ENCODE data around the gene SMARCC2. TPM values are rescaled to one million over a fixed set of nuclear protein-coding genes. Genes with fewer than 3 reads are reported as not detected.
"Not testable (repeated sequence)": the region's sequence is repeated elsewhere in the genome, so short reads cannot be mapped to it uniquely, and the experiment has no call there.

Gene SMARCC2
- total RNA-seq, 2 donors from 2014 or later, result 60.4 to 101 TPM

DNA sequence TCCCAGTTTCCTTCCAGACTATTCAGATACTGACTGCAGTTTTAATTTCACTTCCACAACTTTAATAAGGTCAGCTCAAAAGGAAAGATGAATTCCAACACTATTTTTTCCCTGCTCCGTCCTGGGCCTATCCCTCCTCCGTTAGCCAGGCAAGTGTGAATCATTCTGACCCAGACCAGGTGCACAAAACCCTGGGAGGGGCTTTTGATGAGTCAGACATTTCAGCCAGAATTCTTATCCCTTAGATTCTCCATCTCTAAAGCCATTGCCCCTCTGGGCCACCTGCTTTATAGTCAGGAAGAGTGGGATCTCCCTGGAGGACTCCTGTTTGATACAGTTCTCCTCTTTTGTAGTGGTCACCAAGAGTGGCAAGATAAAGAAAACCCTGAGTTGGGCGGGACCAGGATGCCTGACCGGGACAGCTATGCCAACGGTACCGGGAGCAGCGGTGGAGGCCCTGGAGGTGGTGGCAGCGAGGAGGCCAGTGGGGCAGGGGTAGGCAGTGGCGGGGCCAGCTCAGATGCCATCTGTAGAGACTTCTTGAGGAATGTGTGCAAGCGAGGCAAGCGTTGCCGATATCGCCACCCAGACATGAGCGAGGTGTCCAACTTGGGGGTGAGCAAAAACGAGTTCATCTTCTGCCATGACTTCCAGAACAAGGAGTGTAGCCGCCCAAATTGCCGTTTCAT is 69.0 kb downstream of the SMARCC2 start:
- H3K27ac ChIP-seq, result peak overlapping the region; percentile 93 to 97
- intact Hi-C loops (cut with DNase I), result no loop called here
- H3K36me3 ChIP-seq, result no peaks in the 10 kb centered on the region
- no peaks in the 10 kb centered on the region for H3K27me3 ChIP-seq (replicated peaks; ENCODE audit: insufficient read depth)
- WGBS, result 85% methylated on average over 17 of the region's 17 CpGs
- H3K4me3 ChIP-seq, result no peak overlapping the region
- no peak for DNase-seq (ENCODE audit: low spot score)
- no peaks in the 10 kb centered on the region for H3K9me3 ChIP-seq
- H3K4me1 ChIP-seq (replicated peaks), result peaks cover 8% of the 10 kb centered on the region
- TF ChIP-seq POLR2A (IDR thresholded peaks at IDR 0.05) (no peak), POLR2AphosphoS5 (IDR thresholded peaks at IDR 0.05) (no peak)
- TF ChIP-seq, protein P1, sequence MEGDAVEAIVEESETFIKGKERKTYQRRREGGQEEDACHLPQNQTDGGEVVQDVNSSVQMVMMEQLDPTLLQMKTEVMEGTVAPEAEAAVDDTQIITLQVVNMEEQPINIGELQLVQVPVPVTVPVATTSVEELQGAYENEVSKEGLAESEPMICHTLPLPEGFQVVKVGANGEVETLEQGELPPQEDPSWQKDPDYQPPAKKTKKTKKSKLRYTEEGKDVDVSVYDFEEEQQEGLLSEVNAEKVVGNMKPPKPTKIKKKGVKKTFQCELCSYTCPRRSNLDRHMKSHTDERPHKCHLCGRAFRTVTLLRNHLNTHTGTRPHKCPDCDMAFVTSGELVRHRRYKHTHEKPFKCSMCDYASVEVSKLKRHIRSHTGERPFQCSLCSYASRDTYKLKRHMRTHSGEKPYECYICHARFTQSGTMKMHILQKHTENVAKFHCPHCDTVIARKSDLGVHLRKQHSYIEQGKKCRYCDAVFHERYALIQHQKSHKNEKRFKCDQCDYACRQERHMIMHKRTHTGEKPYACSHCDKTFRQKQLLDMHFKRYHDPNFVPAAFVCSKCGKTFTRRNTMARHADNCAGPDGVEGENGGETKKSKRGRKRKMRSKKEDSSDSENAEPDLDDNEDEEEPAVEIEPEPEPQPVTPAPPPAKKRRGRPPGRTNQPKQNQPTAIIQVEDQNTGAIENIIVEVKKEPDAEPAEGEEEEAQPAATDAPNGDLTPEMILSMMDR (IDR thresholded peaks at IDR 0.05), result no peak

DNA sequence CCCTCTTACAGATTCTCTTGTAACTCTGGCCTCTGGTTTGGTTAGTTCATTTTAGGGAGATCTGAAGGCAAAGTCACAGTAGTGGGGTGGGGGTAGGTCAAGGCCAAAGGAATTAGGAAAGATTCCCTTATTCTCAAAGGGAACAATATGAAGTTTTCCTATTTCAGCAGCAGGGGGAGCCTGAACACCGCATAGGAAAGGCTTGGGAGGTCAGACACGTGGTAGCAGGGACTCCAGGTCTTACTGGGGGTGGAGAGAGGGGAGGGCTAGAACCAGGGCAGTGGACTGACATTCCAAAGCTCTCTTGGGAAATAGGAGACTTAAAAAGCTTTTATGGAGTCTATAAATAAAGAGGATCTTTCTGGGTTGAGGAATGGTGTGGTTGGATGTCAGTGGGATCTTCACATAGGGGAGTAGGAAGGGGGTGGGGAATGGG is 69.9 kb downstream of the SMARCC2 start:
- 0% methylated on average over 2 of the region's 2 CpGs for WGBS
- peak; percentile 68 for DNase-seq (ENCODE audit: low spot score)
- Histone ChIP-seq H3K27me3 (replicated peaks; ENCODE audit: insufficient read depth) (no peaks in the 10 kb centered on the region), H3K4me3 (peak overlapping the region in 1 of 2 donors; percentile 61), H3K4me1 (replicated peaks) (peaks cover 8% of the 10 kb centered on the region), H3K9me3 (no peaks in the 10 kb centered on the region), H3K36me3 (no peaks in the 10 kb centered on the region), H3K27ac (peak overlapping the region; percentile 93 to 97)
- intact Hi-C loops (cut with DNase I), result loop anchor here (1.0 to 5.0 kb wide), 3 partner anchors 38 to 105 kb away; partner anchors contain the start of genes MYL6 and NABP2
- TF ChIP-seq POLR2A (IDR thresholded peaks at IDR 0.05) (no peak), POLR2AphosphoS5 (IDR thresholded peaks at IDR 0.05) (peak; percentile 85)
- TF ChIP-seq, protein P1 (IDR thresholded peaks at IDR 0.05), result peak; percentile 66 to 95 (median 80)

GRCh38 chr12:56118688-56119357 is 70.5 kb downstream of the SMARCC2 start:
- no peaks in the 10 kb centered on the region for H3K27me3 ChIP-seq (replicated peaks; ENCODE audit: insufficient read depth)
- peak overlapping the region; percentile 93 to 97 for H3K27ac ChIP-seq
- 6% methylated on average over 13 of the region's 13 CpGs for WGBS
- intact Hi-C loops (cut with DNase I), result loop anchor here (1.0 to 5.0 kb wide), 3 partner anchors 38 to 106 kb away; partner anchors contain the start of genes MYL6 and NABP2
- DNase-seq (ENCODE audit: low spot score), result no peak
- no peaks in the 10 kb centered on the region for H3K9me3 ChIP-seq
- H3K4me3 ChIP-seq, result peak overlapping the region; percentile 61
- H3K4me1 ChIP-seq (replicated peaks), result peaks cover 8% of the 10 kb centered on the region
- no peaks in the 10 kb centered on the region for H3K36me3 ChIP-seq
- no peak for TF ChIP-seq POLR2A (IDR thresholded peaks at IDR 0.05)
- no peak for TF ChIP-seq POLR2AphosphoS5 (IDR thresholded peaks at IDR 0.05)
- TF ChIP-seq, protein P1 (IDR thresholded peaks at IDR 0.05), result no peak

DNA sequence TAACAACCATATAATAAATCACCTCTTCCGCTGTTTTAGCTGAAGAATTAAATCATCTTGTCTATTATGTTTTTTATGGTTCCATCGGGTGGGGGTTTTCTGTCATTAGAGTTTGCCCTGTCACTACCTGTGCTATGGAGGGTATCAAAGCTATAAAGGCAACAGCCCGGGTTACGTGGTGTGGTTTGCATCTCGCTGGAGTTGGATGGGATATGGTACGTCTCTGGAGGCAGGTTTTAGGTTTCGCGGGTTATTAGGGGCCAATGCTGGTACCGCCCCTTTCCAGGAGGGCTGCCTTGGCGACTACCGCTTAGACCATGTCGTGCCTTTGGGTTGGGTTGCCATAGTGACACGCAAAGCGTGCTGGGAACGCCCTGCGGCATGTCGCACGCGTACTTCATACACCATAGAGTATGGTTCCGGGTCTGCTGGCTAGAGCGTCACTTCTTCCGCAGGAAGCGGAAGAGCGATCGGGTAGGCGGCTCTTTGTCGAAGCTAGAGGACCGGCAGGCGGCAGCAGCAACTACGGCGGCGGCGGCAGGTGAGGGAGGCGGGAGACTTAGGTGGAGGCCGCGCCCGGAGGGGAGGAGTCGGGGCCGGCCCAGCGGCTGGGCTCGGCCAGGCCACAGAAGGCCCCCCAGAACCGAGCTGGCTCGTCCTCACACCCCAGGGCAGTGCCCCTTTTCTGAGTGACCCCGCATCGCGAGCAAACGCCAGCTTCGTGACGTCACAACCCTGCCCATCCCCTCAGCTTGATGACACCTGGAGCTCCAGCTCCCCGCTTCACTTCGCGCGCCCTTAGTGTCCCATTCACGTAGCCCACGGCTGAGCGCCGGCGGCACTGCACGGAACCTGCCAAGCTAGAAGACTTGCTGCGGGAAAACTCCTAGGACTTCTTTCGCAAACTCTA is 71.2 kb downstream of the SMARCC2 start, which contains the start of gene ZC3H10:
Gene ZC3H10, plus strand, starts transcription at position 489 of the 910 bp plus-strand sequence. CDS start 2,297 bp downstream, outside the sequence.
- TF ChIP-seq POLR2AphosphoS5 (IDR thresholded peaks at IDR 0.05), result peak; percentile 100
- TF ChIP-seq, protein P1 (IDR thresholded peaks at IDR 0.05), result peak; percentile 45 to 94 (median 72)
- TF ChIP-seq POLR2A (IDR thresholded peaks at IDR 0.05), result peak; percentile 88

GRCh38 chr12:56117082-56117706 is 72.1 kb downstream of the SMARCC2 start:
- not testable (repeated sequence) for H3K4me1 ChIP-seq (replicated peaks); H3K9me3 ChIP-seq; H3K27me3 ChIP-seq (replicated peaks; ENCODE audit: insufficient read depth); H3K36me3 ChIP-seq; DNase-seq (ENCODE audit: low spot score)
- H3K27ac ChIP-seq, result peak overlapping the region; percentile 93 to 97
- peak overlapping the region; percentile 61 for H3K4me3 ChIP-seq
- WGBS, result 0% methylated on average over 15 of the region's 16 CpGs
- intact Hi-C loops (cut with DNase I), result loop anchor here (5.0 kb wide), 1 partner anchor 40 kb away; the partner anchor contains the start of gene MYL6

More for the DNA sequence above, 71.2 kb downstream of the SMARCC2 start, which contains the start of gene ZC3H10:
- Histone ChIP-seq H3K27ac (peak within 1 kb of the TSS; percentile 93 to 97), H3K27me3 (replicated peaks; ENCODE audit: insufficient read depth) (no peaks in the 10 kb centered on the region), H3K9me3 (no peaks in the 10 kb centered on the region), H3K4me1 (replicated peaks) (peaks cover 8% of the 10 kb centered on the region), H3K36me3 (no peaks in the 10 kb centered on the region), H3K4me3 (peak within 1 kb of the TSS; percentile 61)
- peak; percentile 97 for DNase-seq (ENCODE audit: low spot score)
- intact Hi-C loops (cut with DNase I), result loop anchor here (2.0 to 5.0 kb wide), 2 partner anchors 39 to 107 kb away; partner anchors contain the start of genes MYL6 and NABP2
- under 1% methylated on average over 56 of the region's 61 CpGs for WGBS

Data from prostate gland (tissue), 2 donors.